GM12801 (cell line): ENCODE measurements around the gene EPAS1.

Experiments used
- TF ChIP-seq, protein P1 (sequence below): IDR thresholded peaks from one replicate; pipeline ENCODE4 v1.5.1; 2011; ENCODE audit warnings: control low read depth; ENCODE audit not compliant: insufficient read length; ENCODE audit errors: extremely low read depth

Gene EPAS1

DNA sequence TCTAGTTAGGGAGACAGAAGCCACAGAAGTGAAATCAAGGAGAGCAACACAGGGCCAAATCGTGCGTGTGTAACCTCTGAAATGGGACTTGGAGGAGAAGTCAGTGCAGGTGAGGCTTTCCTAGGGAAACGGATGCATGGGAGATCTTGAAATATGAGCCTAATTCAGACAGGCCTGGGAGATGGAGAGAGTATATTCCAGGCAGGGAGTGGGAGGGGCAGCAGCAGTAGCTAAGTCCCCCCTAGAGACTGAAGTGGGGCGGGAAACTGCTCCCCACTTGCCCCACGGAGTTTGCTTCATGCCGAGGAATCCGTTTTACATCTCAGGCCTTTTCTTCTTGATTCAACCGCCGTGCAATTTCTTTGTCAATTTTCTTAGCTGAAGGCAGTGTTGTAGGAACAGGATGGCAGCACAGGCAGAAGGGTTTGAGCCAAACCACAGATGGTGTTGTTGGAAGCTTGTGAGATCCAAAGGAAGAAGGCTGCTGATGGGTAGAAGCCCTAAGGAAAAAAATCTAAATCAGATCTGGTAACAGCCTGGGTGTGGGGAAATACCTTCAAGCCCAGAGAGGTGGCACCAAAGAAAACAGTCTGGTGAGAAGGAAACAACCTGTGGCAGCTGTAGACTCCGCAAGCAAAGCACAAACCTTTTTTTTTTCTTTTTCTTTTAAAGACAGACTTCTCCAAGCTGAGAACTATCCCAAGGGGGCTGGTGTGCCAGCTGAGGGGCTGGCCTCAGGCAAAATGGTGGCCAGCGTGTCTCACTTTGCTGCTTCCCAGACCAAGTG lies 40.2 kb downstream of the EPAS1 start:
- TF ChIP-seq, protein P1, sequence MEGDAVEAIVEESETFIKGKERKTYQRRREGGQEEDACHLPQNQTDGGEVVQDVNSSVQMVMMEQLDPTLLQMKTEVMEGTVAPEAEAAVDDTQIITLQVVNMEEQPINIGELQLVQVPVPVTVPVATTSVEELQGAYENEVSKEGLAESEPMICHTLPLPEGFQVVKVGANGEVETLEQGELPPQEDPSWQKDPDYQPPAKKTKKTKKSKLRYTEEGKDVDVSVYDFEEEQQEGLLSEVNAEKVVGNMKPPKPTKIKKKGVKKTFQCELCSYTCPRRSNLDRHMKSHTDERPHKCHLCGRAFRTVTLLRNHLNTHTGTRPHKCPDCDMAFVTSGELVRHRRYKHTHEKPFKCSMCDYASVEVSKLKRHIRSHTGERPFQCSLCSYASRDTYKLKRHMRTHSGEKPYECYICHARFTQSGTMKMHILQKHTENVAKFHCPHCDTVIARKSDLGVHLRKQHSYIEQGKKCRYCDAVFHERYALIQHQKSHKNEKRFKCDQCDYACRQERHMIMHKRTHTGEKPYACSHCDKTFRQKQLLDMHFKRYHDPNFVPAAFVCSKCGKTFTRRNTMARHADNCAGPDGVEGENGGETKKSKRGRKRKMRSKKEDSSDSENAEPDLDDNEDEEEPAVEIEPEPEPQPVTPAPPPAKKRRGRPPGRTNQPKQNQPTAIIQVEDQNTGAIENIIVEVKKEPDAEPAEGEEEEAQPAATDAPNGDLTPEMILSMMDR: no peak

DNA sequence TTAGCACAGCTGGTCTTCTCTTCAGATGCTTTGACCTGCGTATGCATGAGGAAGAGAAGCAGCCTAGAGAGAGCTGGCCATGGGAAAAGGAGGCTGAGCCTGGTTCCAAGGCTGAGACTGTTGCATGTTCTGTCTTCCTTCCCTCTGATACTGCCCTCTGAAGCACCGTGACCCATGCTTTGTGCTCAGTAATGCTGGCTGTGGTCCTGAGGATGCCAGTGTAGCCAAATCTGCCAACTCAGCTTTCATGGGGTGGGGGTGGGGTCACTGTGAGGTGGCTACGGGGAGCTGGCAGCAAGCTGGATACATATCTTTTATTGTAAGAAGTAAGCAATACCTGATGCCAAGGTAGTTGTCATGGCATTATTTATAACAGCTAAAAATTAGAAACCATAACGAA lies 41.5 kb downstream of the EPAS1 start:
- TF ChIP-seq, protein P1: no peak

DNA sequence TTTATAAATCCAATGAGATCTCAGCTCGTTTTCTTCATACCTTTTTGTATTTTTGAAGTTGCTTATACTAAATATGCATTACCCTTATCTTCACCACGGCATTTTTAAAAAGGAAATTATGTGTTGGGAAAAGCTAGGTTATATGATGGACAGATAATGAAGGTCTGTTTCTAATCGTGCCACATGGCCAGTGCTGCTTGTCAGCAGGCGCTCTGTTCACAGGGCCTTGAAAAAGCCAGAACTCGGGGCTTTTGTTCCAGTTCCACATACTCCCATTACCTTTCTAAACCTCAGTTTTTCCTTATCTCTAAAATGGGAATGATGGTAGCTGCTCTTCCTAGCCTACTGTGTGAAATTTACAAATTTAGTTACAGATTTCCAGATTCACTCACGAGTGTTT lies 42.0 kb downstream of the EPAS1 start:
- TF ChIP-seq, protein P1: no peak

DNA sequence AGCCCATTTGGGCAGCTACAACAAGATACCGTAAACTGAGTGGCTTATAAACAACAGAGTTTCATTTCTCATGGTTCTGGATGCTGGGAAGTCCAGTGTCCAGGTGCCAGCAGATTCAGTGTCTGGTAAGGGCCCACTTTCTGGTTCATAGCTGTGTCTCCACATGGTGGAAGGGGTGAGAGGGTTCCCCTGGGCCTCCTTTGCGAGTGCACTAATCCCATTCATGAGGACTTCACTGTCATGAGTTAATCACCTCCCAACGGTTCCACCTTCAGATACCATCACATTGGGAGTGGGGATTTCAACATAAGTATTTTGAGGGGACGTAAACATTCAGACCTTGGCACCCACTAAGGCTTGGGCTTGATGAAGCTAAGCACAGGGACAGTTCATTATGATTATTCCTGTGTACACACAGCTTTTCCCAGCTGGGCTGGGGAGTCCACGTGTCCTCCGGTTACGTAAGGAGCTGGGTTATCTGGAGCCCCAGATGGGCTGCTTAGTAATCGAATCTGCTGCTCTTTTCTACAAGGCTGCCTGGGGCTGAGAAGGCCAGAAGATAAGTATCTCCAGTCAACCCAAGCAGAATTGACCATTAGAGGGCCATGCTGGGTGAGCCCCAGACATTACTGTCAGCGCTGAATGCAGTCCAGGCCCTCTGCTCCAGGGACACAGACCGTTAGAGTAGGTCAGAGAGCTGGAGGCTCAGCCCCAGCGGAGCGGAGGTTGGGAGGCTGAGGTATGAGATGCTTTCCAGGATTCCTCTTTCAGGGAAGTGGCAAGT lies 42.7 kb downstream of the EPAS1 start:
- TF ChIP-seq, protein P1: no peak

DNA sequence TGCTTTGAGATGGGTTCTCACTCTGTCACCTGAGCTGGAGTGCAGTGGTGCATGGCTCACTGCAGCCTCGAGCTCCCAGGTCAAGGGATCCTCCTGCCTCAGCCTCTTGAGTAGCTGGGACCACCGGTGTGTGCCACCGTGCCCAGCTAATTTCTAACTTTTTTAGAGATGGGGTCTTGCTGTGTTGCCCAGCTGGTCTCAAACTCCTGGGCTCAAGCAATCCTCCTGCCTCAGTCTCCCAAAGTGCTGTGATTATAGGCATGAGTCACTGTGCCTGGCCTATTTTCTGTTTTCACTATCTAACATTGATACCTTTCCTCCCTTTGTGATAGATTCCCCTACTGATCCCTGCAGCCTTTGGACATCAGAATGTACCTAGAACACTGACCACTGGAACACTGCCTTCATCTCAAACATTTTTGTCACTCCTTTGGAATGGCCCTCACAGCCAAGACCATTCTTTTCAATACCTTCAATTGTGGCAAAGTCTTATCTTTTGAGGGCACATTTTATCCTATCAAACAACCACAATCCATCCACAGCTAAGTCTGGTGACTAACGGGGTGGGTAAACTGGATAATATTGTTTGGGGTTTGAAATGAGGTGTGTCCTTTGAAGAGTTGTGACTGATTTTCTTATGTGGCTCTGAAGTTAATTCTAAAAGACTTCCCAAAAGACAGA lies 43.7 kb downstream of the EPAS1 start:
- TF ChIP-seq, protein P1: no peak

DNA sequence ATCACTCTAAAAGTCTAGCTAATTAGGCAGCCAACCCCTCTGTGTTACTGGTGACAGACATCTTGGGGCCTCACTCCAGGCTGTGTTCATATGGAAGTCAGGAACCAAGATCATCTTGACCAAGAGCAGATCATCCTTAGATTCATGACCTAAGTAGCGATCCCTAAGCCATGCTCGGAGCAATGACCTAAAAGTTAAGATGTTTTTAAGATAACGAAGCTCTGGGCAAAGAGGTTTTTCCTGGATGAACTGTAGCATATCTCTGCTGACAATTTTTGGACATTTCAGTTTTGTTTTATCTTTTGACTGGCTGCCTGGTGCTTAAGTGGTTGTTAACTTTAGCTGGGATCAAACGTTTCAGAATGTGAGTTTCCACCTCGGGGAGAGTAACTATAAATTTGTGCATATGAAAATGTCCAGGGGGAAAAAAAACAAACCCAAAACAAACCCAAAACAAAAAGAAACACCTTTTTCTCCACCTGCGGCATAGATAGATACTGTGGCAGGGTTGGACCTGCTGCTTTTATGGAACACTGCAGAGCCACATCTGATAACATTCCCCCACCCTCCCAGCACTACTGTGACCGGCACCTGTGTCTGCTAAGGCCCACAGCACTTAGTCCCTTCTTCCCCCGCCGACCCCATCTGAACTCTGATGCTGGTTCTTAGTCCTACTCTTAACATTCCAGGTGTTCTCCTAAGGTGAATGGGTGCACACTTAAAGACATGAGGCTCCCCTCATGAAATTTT lies 45.5 kb downstream of the EPAS1 start:
- TF ChIP-seq, protein P1: no peak
